ENCODE data around the gene OR13A1. TPM values are rescaled to one million over a fixed set of nuclear protein-coding genes. Genes with fewer than 3 reads are reported as not detected.
"Not testable (repeated sequence)": the region's sequence is repeated elsewhere in the genome, so short reads cannot be mapped to it uniquely, and the experiment has no call there.

OR13A1 gene
- total RNA-seq, 1 experiment from 2014 or later = not detected

DNA sequence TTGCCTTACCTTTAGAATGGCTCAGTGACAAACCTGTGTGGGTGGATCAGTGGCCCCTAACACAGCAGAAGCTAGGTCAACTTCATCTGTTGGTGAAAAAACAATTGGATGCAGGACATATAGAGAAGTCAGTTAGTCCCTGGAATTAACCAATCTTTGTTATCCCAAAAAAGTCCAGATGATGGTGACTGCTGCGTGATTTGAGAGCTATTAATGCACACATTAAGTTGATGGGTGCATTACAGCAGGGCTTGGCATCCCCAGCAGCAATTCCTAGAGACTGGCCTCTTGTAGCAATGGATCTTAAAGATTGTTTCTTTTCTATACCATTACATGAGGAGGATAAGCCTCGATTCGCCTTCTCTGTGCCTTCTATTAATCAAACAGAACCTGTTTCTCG, 33.3 kb downstream of the OR13A1 start:
- no peak for DNase-seq (ENCODE audit: extremely low read depth, low read depth)

- DNase-seq (ENCODE audit: extremely low read depth, low read depth) = no peak
These were observed 35.2 kb downstream of the OR13A1 start for GRCh38 chr10:45280113-45280760.

DNA sequence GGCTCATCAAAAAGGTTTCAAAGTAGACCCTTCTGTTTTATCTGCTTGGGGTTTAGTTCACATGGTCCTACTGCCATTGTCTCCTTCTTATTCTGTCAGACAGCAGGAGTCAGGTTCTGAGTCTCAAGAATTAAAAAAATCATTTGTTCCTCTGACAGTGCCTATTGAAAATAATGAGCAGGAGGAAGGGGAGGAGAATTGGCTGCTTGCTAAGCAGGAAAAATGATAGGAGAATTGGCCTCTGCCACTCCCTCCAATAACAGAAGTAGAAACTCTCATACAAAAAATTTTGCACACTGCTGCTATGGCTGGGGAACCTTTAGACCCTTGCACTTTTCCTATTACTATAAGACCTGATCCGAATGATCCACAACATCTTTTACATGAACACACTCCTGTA, 35.7 kb downstream of the OR13A1 start:
- DNase-seq (ENCODE audit: extremely low read depth, low read depth) = no peak

DNA sequence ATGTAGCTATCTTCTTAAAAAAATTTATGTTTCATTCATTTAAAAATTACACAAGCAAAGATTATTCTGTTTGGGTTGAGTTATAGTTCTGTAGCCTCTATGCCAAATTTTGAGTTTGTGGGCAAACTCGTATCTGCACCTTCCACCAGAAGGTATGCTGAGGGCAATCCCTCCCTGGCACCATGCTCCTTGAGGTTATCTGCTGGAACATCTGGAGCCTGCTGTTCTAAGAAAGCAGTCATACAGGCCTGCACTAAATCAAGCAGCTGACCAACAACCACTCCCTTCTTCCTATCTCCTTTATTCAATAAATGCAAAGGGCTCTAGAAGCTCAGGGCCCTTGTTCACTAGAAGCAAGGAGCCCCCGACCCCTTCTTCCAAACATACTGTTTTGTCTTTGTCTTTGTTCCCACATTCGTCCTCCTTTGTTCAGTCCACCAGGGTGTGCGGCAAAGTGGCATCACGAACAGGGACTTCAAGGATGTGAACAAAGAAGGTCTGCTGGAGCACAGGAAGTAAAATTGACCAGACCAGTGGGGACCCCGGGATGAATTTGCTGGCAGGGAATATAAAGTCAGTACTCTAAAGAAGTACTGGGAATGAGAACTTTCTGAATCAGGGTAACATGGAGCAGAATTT, 36.4 kb downstream of the OR13A1 start:
- DNase-seq (ENCODE audit: extremely low read depth, low read depth) = no peak

- DNase-seq (ENCODE audit: extremely low read depth, low read depth) = not testable (repeated sequence)
These were observed 39.3 kb downstream of the OR13A1 start for GRCh38 chr10:45276146-45276545.

DNA sequence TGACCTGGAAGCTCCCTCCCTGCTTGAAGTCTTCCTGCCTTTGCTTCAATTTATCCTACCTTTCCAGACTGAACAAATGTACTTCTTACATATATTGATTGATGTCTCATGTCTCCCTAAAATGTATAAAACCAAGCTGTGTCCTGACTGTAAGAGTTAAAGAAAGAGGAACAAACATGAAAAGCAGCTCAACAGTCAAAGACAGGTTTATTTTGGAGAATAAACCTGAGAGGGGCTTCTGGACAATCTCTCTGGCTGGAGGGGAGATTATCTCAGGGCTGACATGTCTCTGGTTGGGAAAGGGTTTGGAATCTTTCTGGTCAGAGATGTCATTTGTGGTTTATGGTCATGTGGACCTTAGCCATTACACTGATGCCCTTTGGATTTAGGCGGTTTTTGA, 41.0 kb downstream of the OR13A1 start:
- no peak for DNase-seq (ENCODE audit: extremely low read depth, low read depth)

- not testable (repeated sequence) for DNase-seq (ENCODE audit: extremely low read depth, low read depth)
These were observed 47.6 kb downstream of the OR13A1 start for GRCh38 chr10:45267777-45268176.

DNA sequence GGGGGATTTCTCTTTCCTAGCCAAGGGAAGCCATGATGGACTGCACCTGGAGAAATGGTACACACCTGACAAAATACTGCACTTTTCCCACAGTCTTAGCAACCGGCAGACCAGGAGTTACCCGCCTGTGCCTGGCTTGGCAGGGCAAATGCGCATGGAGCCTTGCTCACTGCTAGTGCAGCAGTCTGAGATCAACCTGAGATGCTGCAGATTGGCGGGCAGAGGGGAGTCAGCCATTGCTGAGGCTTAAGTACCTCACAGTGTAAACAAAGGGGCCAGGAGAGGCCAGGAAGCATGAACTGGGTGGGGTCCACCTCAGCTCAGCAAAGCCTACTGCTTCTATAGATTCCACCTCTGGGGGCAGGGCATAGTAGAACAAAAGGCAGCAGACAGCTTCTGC, 49.4 kb downstream of the OR13A1 start:
- no peak for DNase-seq (ENCODE audit: extremely low read depth, low read depth)

GRCh38 chr10:45261946-45262345, 53.5 kb downstream of the OR13A1 start:
- no peak for DNase-seq (ENCODE audit: extremely low read depth, low read depth)

- no peak for DNase-seq (ENCODE audit: extremely low read depth, low read depth)
These were observed 54.1 kb downstream of the OR13A1 start for GRCh38 chr10:45261243-45261775.

DNA sequence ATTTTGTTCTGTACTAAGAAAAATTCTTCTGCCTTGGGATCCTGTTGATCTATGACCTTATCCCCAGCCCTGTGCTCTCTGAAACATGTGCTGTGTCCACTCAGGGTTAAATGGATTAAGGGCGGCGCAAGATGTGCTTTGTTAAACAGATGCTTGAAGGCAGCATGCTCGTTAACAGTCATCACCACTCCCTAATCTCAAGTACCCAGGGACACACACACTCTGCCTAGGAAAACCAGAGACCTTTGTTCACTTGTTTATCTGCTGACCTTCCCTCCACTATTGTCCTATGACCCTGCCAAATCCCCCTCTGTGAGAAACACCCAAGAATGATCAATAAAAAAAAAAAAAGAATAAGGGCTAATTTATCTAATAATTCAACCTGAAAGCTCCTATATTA, 54.8 kb downstream of the OR13A1 start:
- DNase-seq (ENCODE audit: extremely low read depth, low read depth) = not testable (repeated sequence)

DNA sequence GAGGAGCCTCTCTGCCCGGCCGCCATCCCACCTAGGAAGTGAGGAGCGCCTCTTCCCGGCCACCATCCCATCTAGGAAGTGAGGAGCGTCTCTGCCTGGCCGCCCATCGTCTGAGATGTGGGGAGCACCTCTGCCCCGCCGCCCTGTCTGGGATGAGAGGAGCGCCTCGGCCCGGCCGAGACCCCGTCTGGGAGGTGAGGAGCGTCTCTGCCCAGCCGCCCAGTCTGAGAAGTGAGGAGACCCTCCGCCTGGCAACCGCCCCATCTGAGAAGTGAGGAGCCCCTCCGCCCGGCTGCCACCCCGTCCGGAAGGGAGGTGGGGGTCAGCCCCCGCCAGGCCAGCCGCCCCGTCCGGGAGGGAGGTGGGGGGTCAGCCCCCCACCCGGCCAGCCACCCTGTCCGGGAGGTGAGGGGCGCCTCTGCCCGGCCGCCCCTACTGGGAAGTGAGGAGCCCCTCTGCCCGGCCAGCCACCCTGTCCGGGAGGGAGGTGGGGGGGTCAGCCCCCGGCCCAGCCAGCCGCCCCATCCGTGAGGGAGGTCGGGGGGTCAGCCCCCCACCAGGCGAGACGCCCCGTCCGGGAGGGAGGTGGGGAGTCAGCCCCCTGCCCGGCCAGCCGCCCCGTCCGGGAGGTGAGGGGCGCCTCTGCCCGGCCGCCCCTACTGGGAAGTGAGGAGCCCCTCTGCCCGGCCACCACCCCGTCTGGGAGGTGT, 55.5 kb downstream of the OR13A1 start:
- not testable (repeated sequence) for DNase-seq (ENCODE audit: extremely low read depth, low read depth)

DNA sequence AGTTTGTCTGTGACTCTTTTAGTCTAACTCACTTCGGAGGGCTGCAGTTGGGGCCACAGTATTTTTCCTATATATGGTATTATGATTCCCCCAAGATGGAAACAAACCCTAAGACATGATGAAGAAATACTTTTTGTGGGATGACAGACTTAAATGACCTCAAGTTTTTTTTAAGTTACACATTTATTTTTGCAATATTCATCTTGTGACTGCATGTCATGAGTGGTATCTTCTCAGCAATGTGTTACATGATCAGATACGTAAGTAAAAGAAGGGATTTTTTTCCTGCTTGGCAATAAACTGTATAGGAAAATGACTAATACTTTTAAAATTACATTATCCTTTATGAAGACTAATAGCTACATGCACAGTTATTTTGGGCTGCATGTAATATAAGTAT, 57.8 kb downstream of the OR13A1 start:
- no peak for DNase-seq (ENCODE audit: extremely low read depth, low read depth)

- no peak for DNase-seq (ENCODE audit: extremely low read depth, low read depth)
These were observed 59.2 kb downstream of the OR13A1 start for GRCh38 chr10:45256246-45256645.

- DNase-seq (ENCODE audit: extremely low read depth, low read depth) = no peak
These were observed 59.7 kb downstream of the OR13A1 start for GRCh38 chr10:45255706-45256105.

DNA sequence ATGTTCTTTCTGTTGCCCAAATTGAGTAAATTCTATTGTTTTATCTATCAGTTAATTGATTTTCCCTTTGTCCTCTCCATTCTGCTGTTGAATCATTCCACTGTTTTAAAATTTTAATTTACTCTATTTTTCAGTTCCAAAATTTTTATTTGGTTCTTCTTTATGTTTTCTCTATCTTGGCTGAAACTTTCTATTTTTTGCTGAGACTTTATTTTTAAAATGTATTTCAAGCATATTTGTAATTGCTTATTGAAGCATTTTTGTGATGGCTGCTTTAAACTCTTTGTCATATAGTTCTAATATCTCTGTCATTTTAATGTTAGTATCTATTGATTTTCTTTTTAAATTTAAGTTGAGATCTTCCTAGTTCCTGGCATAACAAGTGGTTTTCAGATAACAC, 60.5 kb downstream of the OR13A1 start:
- no peak for DNase-seq (ENCODE audit: extremely low read depth, low read depth)

DNA sequence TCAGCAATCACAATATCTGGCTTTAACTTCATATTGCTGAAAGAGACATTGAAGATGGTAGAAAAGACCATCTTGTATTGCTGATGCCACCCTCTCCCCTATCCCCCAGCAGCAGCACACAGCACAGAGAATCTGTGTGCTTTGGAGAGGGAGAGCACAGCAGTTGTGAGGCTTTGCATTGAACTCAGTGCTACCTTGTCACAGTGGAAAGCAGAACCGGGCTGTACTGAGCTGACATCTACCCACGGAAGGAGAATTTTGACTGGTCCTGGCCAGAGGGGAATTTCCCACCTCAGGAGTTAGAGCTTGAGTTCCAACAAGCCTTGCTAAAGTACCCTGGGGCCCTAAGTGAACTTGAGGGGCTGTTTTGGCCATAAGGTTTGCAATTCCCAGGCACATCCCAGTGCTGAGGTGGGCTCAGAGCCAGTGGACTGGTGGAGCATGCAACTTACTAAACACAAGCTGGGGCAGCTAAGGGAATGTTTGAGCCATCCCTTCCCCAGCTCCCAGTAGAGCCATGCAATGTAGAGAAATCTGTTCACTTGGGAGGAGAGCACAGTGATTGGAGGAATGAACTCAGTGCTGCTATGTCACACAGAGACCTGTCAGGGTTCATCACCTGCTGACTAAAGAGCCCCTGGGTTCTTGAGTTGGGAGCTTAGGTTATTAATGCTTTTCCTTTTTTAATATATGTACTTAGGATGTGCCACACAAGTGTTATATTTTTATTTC, 62.1 kb downstream of the OR13A1 start:
- DNase-seq (ENCODE audit: extremely low read depth, low read depth) = no peak

All from NCI-H460 (cell line).